ENCODE results near the gene ADGRG6. TPM values are rescaled to one million over a fixed set of nuclear protein-coding genes. Genes with fewer than 3 reads are reported as not detected.
A peak's percentile ranks its signal among the peaks of the same experiment; 100 is the strongest.

Gene ADGRG6
- total RNA-seq, 1 experiment from 2014 or later: 2.5 TPM

DNA sequence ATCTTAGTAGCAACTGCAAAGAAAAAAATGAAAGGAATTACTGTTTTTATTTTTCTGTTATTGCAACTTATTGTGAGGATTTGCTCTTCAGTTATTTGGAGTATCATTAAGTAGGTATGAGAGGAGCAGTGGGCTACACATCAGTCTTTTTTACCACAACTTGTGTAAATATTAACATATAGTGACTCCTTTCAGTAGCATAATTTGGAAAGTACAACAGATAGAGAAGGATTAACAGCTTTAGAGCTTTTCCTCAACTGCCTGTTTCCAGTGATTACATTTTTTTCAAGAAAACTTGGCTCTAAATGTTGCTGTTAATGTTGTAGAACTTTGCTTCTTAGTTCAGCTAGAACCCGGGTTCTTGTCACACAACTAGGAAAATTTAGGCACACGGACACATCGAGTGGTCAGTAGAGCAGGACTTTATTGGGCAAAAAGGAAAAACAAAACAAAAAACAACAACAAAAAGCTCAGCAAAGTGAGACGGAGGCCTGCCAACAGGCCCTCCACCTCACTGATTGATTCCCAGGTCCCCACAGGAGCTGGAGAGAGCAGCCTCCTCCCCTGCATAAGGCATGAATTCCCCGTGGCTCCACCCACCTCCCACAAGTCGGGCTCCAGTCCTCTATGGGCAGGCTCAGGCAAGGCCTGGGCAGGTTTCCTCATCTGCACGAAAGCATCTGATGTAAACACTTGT lies 75.1 kb downstream of the ADGRG6 start:
- Histone ChIP-seq H2AFZ (ENCODE audit: low read length) (peak overlapping the region; percentile 96), H3K79me1 (ENCODE audit: insufficient read depth, low read depth, low read length, poor library complexity, severe bottlenecking) (no peaks in the 10 kb centered on the region), H3K4ac (ENCODE audit: low read depth, low read length) (no peak overlapping the region), H3K18ac (ENCODE audit: insufficient read length, low read depth, low read length) (no peak overlapping the region), H2BK120ac (ENCODE audit: low read depth, low read length, poor library complexity, severe bottlenecking) (no peak overlapping the region), H3K9ac (ENCODE audit: extremely low read depth, insufficient read length, low read length) (no peak overlapping the region), H3K56ac (ENCODE audit: insufficient read length, low read depth, low read length) (no peak overlapping the region), H3T11ph (ENCODE audit: low read length) (no peak overlapping the region), H2BK15ac (ENCODE audit: low read depth, low read length) (no peak overlapping the region), H3K27me3 (ENCODE audit: insufficient read depth, low read length) (no peaks in the 10 kb centered on the region), H4K20me1 (ENCODE audit: control insufficient read depth, insufficient read depth, insufficient read length) (no peaks in the 10 kb centered on the region), H3K79me2 (ENCODE audit: insufficient read depth, low read length) (no peaks in the 10 kb centered on the region), H4K5ac (ENCODE audit: insufficient read length, low read depth, low read length) (no peak overlapping the region), H4K91ac (ENCODE audit: insufficient read length, low read depth, low read length) (no peak overlapping the region), H3K23me2 (ENCODE audit: insufficient read length, low read depth, low read length, poor library complexity, severe bottlenecking) (no peaks in the 10 kb centered on the region), H4K8ac (replicated peaks; ENCODE audit: insufficient read length, low read depth, low read length) (no peak overlapping the region), H2BK20ac (ENCODE audit: low read depth, low read length, poor library complexity, severe bottlenecking) (no peak overlapping the region), H2BK5ac (ENCODE audit: insufficient read length, low read length) (no peak overlapping the region), H3K14ac (ENCODE audit: insufficient read depth, low read length) (no peak overlapping the region), H3K27ac (ENCODE audit: insufficient read length, low read depth, low read length) (no peak overlapping the region), H2BK12ac (ENCODE audit: insufficient read length, low read depth, low read length) (no peak overlapping the region), H3K4me1 (ENCODE audit: insufficient read depth, low read length) (no peaks in the 10 kb centered on the region; the same call in 1 of the 2 replicates), H3K9me3 (ENCODE audit: control insufficient read depth, low read depth, low read length) (no peaks in the 10 kb centered on the region), H3K23ac (ENCODE audit: insufficient read length, low read depth, low read length) (no peak overlapping the region), H3K4me2 (ENCODE audit: insufficient read depth, insufficient read length, low read length) (no peak overlapping the region), H2AK5ac (ENCODE audit: insufficient read length, low read length) (no peak overlapping the region)
- H3K9me3 Mint-ChIP-seq: no peaks in the 10 kb centered on the region
- no peaks in the 10 kb centered on the region; a peak in 1 of 7 replicates for H3K36me3 Mint-ChIP-seq (ENCODE audit: insufficient read depth in 1 of 3, low read depth in 3 of 3)
- peak overlapping the region; percentile 58 to 93 (median 60); a peak in 4 of 7 replicates for H3K27ac Mint-ChIP-seq
- peak; percentile 88 for DNase-seq
- H3K4me3 Mint-ChIP-seq: no peak overlapping the region
- H3K27me3 Mint-ChIP-seq (ENCODE audit: low read depth): no peaks in the 10 kb centered on the region
- H3K4me1 Mint-ChIP-seq: peaks cover 26 to 28% of the 10 kb centered on the region in 2 experiments
- TF ChIP-seq, protein P1, sequence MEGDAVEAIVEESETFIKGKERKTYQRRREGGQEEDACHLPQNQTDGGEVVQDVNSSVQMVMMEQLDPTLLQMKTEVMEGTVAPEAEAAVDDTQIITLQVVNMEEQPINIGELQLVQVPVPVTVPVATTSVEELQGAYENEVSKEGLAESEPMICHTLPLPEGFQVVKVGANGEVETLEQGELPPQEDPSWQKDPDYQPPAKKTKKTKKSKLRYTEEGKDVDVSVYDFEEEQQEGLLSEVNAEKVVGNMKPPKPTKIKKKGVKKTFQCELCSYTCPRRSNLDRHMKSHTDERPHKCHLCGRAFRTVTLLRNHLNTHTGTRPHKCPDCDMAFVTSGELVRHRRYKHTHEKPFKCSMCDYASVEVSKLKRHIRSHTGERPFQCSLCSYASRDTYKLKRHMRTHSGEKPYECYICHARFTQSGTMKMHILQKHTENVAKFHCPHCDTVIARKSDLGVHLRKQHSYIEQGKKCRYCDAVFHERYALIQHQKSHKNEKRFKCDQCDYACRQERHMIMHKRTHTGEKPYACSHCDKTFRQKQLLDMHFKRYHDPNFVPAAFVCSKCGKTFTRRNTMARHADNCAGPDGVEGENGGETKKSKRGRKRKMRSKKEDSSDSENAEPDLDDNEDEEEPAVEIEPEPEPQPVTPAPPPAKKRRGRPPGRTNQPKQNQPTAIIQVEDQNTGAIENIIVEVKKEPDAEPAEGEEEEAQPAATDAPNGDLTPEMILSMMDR (conservative IDR thresholded peaks at IDR 0.05): no peak
- WGBS (ENCODE audit: extremely low coverage, insufficient read length, low lambda C conversion rate): no CpG with 5 or more reads among the region's 7 CpGs
